HG03025 (cell line): ENCODE data around the gene GABRB1.
A peak's percentile ranks its signal among the peaks of the same experiment; 100 is the strongest.
"Not testable (repeated sequence)": the region's sequence is repeated elsewhere in the genome, so short reads cannot be mapped to it uniquely, and the experiment has no call there.

Experiments
- ATAC-seq: cut with Tn5 transposase; IDR thresholded peaks from one replicate; pipeline ENCODE4 v1.9.1; 2021; ENCODE audit warnings: mild to moderate bottlenecking, moderate library complexity; ENCODE audit not compliant: unreplicated experiment, low FRiP score

GABRB1 gene

DNA sequence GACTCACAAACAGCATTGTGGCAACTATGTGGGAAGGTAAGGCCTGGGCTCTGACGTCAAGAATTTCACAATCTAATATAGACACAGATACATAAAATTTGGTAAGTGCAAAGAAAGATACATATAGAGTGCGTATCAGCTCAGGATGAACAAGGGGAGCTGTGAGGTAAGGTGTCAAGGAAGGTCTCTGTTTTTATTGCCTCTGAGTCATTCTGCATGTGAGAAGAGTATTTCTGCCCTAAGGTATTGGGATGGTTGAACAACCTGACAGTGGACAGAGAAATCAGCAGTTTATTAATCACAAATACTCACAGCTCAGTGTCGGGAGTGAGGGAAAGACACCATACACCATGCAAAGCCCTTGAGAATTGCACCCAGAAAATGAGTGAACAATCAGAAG, 342.3 kb downstream of the GABRB1 start:
- ATAC-seq: no peak

GRCh38 chr4:47374477-47374876, 343.1 kb downstream of the GABRB1 start:
- no peak for ATAC-seq

DNA sequence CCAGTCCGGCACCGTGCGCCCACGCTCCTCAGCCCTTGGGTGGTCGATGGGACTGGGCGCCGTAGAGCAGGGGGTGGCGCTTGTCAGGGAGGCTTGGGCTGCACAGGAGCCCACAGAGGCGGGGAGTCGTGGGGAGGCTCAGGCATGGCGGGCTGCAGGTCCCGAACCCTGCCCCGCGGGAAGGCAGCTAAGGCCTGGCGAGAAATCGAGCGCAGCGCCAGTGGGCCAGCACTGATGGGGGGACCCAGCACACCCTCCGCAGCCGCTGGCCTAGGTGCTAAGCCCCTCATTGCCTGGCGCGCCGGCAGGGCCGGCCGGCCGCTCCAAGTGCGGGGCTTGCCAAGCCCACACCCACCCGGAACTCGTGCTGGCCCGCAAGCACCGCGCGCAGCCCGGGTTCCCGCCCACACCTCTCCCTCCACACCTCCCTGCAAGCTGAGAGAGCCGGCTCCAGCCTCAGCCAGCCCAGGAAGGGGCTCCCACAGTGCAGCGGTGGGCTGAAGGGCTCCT, 346.7 kb downstream of the GABRB1 start:
- ATAC-seq: not testable (repeated sequence)

DNA sequence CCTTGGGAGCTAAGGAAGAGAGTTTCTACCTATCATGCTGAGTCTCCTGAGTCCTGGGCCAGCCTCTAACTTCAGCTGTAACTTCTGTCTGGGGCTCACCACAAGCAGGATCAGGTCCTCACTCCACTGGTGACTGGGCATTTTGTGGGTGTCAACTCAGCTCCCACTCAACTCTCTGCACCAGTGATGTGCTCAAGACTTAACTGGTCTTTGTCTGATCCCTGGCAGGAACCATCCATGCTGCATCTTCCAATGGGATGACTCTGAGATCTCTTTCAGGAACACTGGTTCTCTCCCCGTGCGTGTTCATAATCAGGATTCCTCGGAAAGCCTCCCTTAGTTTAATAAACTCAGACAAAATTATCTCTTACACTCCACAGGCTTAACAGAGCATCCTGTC, 349.8 kb downstream of the GABRB1 start:
- ATAC-seq: no peak

GRCh38 chr4:47382846-47383360, 351.5 kb downstream of the GABRB1 start:
- no peak for ATAC-seq

DNA sequence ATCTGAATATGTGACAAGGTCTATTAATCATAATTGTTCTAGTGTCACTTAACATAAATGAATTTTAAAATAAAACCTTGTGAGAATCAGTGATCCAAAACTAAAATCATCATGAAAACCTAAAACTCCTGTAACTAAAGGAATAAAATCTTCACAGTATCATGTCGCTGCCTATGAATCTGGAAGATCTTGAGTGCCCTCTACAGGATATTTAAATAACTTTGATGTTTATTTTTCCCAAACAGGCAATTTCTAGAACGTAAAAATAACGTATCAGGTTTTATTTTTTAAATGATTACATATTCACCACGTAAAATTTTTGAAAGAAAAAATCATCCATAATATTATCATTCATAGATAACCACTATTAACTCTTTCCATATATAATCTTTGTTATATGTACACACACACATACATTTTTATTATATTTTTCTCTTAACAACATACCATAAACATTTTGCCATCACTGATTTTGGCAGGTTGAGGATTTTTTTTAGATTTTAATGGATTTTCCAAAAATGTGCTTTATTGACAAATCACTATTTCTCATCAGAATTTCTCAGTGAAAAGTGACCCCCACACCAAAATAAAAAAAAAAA, 352.6 kb downstream of the GABRB1 start:
- no peak for ATAC-seq

DNA sequence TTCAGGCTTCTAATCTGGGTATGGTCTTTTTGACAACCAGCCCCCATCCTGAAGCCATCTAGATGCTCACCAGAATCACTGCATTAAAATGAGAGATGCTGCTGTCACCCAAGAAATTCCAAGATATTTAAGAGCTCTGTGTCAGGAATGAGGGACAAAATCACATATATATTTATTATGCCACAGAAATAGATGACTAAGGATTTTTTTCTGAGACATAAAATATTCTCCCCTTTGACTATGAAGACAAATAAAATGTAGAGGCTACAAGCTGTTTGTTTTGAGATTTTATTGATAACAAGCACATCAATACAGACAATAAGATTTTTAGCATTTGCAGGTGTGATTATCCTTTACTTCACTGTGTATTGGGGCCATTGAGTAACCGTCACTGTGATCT, 354.8 kb downstream of the GABRB1 start:
- no peak for ATAC-seq

DNA sequence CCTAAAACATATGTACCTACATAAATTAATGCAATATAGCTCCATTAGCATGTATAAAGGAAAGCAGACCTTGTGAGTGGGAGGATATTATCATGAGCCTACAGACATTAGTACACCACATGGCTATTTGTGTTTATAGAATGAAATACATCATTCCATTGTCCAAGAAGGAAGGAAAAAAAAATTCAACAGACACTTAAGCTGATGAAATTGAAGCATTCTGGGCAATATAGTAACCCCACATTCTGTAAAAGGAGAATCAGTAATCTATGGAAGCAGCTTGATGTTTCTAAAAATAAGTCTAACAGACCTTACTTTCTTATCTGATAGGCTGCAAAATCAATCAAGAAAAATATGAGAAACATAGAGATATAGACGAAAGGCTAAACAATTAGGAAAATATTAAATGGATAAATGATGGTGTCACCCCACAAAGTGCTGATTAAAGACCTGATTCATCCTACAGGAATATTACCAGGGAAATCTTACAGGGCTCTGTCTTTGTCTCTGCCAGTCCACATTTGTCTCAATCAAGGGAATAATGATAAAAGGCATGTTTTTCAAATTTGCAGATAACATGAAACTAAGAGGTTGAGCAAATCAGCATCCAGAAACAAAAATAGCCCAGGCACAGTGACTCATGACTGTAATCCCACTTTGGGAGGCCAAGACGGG, 355.3 kb downstream of the GABRB1 start:
- no peak for ATAC-seq

GRCh38 chr4:47390428-47391125, 359.2 kb downstream of the GABRB1 start:
- ATAC-seq: no peak

- no peak for ATAC-seq
Observed at GRCh38 chr4:47391256-47391655, 359.9 kb downstream of the GABRB1 start.

GRCh38 chr4:47406408-47406807, 375.0 kb downstream of the GABRB1 start:
- no peak for ATAC-seq

DNA sequence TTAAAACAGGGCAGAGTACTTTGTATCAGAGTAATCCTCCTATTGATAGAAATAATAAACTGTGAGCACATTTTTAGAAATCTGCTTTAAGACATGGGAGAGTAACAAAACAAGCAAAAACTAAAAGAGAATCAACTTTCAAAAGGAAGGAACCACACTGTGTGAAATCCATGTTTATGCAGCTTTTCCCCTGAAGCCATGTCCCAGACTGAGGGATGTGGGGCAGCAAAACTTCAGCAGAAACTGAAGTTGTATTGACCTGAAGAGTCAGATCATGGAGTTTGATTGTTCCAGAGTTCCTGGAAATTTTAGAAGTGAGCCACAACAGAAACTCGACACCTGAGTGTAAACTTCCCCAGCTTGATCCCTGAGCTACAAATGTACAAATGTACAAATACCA, 378.9 kb downstream of the GABRB1 start:
- ATAC-seq: no peak

GRCh38 chr4:47413521-47413920, 382.2 kb downstream of the GABRB1 start:
- no peak for ATAC-seq

- peak; percentile 63 for ATAC-seq
Observed at GRCh38 chr4:47415719-47416118, 384.4 kb downstream of the GABRB1 start.

DNA sequence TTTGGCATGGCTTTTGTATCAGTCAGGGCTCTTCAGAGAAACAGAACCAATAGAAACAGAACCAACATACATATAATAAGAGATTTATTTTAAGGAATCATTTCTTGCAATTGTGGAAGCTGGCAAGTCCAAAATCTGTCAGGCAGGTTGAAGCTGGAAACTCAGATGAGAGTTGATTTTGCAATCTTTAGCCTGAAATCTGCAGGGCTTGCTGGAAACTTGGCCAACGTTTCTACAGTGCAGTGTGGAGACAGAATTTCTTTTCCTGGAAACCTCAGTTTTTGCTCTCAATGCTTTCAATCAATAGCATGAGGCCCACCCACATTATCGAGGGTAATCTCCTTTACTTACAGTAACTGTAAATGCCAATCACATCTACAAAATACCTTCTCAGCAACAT, 386.8 kb downstream of the GABRB1 start:
- no peak for ATAC-seq

DNA sequence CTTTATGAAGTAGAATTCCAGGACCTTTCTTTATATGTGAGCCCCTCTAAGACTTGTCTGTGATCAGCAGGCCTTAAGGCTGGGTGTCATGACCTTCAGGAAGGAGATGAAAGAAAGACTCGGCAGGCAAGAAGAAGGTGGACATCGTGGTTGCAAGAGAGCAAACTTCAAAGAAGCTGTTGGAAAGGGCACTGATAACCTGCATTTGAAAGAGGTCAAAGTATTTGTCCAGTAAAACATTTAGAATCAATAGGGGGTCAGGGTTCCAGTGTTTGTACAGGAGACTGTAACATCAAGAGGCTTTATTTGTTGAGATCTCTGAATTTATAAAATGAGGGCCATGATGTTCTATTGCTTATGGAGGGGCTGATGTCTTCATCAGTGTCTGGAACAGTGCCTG, 387.9 kb downstream of the GABRB1 start:
- no peak for ATAC-seq

GRCh38 chr4:47425628-47426027, 394.3 kb downstream of the GABRB1 start:
- ATAC-seq: no peak

DNA sequence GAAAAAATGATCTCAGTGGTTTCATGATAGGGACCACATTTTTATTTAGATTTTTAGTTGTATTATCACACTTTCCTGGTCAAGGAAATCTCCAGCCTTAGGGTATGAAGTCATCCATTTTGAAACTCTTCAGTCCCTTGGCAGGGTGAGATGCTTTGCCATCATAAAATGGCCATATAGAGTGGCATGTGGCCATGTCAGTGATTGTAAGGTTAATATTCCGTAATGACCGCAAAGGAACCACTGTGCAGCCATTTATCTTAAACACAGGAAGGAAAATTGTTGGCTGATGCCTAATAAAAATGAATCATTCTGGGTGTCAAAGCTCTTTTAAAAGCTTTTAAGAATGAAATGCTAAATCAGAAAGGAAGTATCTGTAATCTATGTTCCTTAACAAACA, 396.6 kb downstream of the GABRB1 start:
- ATAC-seq: no peak

- ATAC-seq: no peak
Observed at GRCh38 chr4:47432749-47433148, 401.4 kb downstream of the GABRB1 start.

DNA sequence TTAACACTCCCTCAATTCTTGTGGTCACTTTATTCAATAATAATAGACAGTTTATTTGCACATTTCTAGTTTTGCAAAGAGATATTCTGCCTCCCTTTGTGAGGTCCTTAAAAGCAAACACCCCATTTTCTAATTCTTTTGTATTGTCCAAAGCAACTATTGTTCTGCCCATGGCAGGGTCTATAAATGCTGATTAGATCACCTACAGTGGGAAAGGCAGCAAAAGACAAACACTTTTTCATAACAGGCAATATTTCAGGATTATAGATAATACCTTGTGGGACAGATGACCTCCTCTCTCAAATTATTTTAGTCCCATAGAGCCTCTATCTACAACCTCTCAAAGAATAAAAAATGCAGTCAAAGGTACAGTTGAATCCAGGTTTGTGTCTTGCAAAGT, 403.6 kb downstream of the GABRB1 start:
- no peak for ATAC-seq

GRCh38 chr4:47442980-47443379, 411.6 kb downstream of the GABRB1 start:
- peak; percentile 68 for ATAC-seq
